ENCODE results near the gene GPATCH2. TPM values are rescaled to one million over a fixed set of nuclear protein-coding genes. Genes with fewer than 3 reads are reported as not detected.

GPATCH2 gene
- total RNA-seq, 2 donors from 2014 or later, result 21.2 to 23.2 TPM

DNA sequence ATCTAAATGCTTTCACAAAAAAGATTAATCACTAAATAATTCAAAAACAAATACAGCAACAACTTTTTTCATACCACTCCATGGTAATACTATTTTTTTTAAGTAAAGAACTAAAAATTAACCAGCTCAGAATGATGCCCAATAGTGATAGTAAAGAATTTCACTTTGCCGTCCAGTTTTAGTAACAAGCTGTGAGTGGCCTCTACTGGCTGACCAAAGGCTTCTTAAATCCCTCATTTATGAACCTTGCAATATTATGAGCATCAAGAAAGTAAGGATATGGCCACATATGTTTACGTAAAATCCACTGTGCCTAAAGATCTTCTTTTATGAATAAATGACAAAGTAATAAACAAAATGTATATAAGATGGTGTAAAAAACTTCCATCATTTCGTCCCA, 108.6 kb downstream of the GPATCH2 start:
- Mint-ChIP-seq H3K27me3 (ENCODE audit: insufficient read depth) (no peaks in the 10 kb centered on the region), H3K27ac (no peak overlapping the region), H3K36me3 (ENCODE audit: low read depth) (peaks cover 17% of the 10 kb centered on the region), H3K4me1 (no peaks in the 10 kb centered on the region), H3K4me3 (no peak overlapping the region), H3K9me3 (peaks cover 17% of the 10 kb centered on the region)
- H3K36me3 ChIP-seq (ENCODE audit: control insufficient read depth, insufficient read depth, low read length), result peaks cover 3% of the 10 kb centered on the region
- H3K27ac ChIP-seq (ENCODE audit: low read depth, low read length), result no peak overlapping the region
- WGBS, 2 experiments (ENCODE audit: insufficient coverage in 1 of 2, insufficient read length in 1 of 2), result 100% methylated on average over 1 to 2 of the region's 3 CpGs
- H3K9ac ChIP-seq (ENCODE audit: extremely low read depth, low read length, poor library complexity, severe bottlenecking), result no peak overlapping the region
- no peak overlapping the region for H3K4me3 ChIP-seq (ENCODE audit: low read length)
- H3K4me1 ChIP-seq (ENCODE audit: control insufficient read depth, insufficient read depth, low read length), result no peaks in the 10 kb centered on the region
- H3K9me3 ChIP-seq (ENCODE audit: control insufficient read depth, low read length), result no peaks in the 10 kb centered on the region
- TF ChIP-seq, protein P1, sequence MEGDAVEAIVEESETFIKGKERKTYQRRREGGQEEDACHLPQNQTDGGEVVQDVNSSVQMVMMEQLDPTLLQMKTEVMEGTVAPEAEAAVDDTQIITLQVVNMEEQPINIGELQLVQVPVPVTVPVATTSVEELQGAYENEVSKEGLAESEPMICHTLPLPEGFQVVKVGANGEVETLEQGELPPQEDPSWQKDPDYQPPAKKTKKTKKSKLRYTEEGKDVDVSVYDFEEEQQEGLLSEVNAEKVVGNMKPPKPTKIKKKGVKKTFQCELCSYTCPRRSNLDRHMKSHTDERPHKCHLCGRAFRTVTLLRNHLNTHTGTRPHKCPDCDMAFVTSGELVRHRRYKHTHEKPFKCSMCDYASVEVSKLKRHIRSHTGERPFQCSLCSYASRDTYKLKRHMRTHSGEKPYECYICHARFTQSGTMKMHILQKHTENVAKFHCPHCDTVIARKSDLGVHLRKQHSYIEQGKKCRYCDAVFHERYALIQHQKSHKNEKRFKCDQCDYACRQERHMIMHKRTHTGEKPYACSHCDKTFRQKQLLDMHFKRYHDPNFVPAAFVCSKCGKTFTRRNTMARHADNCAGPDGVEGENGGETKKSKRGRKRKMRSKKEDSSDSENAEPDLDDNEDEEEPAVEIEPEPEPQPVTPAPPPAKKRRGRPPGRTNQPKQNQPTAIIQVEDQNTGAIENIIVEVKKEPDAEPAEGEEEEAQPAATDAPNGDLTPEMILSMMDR (conservative IDR thresholded peaks at IDR 0.05), result no peak
- H3K27me3 ChIP-seq (ENCODE audit: control insufficient read depth, insufficient read depth, low read length, poor library complexity, severe bottlenecking), result no peaks in the 10 kb centered on the region
- no peak for DNase-seq

DNA sequence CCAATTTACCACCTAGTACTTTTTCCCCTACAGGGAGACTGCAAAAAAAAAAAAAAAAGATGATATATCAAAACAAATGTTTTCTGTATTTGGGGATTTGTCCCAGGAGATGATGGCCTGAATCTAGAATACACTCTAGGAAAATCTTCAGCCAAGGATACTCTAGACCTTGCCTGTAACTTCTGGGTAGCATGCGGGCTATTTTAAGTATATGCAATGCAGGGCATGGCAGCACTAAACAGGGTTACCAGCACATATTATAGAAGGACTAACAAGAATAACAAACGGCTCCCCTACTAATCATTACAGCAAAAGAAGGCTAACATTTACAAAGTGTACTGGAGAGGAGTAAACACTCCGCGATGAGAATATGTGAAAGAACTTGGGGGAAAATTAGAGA, 109.6 kb downstream of the GPATCH2 start:
- H3K4me3 ChIP-seq (ENCODE audit: low read length), result no peak overlapping the region
- no peaks in the 10 kb centered on the region for H3K4me1 ChIP-seq (ENCODE audit: control insufficient read depth, insufficient read depth, low read length)
- H3K4me3 Mint-ChIP-seq, result no peak overlapping the region
- no peaks in the 10 kb centered on the region for H3K27me3 ChIP-seq (ENCODE audit: control insufficient read depth, insufficient read depth, low read length, poor library complexity, severe bottlenecking)
- peaks cover 13% of the 10 kb centered on the region for H3K9me3 Mint-ChIP-seq
- WGBS, 2 experiments (ENCODE audit: insufficient coverage in 1 of 2, insufficient read length in 1 of 2), result 100% methylated on average over 4 of the region's 4 CpGs; no CpG with 5 or more reads in 1 of the 2 experiments
- no peaks in the 10 kb centered on the region for H3K36me3 ChIP-seq (ENCODE audit: control insufficient read depth, insufficient read depth, low read length)
- TF ChIP-seq, protein P1 (conservative IDR thresholded peaks at IDR 0.05), result no peak
- no peak overlapping the region for H3K27ac Mint-ChIP-seq
- H3K9ac ChIP-seq (ENCODE audit: extremely low read depth, low read length, poor library complexity, severe bottlenecking), result no peak overlapping the region
- DNase-seq, result no peak
- H3K27ac ChIP-seq (ENCODE audit: low read depth, low read length), result no peak overlapping the region
- no peaks in the 10 kb centered on the region for H3K27me3 Mint-ChIP-seq (ENCODE audit: insufficient read depth)
- peaks cover 12% of the 10 kb centered on the region for H3K36me3 Mint-ChIP-seq (ENCODE audit: low read depth)
- H3K4me1 Mint-ChIP-seq, result no peaks in the 10 kb centered on the region
- H3K9me3 ChIP-seq (ENCODE audit: control insufficient read depth, low read length), result no peaks in the 10 kb centered on the region

DNA sequence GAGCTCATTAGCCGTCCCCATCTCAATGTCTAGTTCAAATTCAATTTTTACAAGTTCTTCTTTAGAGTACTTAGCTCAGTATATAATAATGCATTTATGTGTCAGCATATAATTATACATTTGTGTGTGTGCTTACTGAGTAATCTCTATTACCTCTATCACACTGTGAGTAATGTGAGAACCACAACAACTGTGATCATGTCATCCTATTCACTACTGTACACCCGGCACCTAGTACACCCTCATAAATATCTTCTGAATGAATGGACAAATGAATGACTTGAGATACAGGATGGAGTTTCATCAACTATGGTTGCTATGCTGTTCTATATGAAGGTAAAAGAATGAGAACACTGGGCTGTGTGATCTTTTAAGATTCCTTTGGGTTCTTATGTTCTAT, 124.0 kb downstream of the GPATCH2 start:
- H3K9me3 Mint-ChIP-seq, result no peaks in the 10 kb centered on the region
- no peaks in the 10 kb centered on the region for H3K4me1 ChIP-seq (ENCODE audit: control insufficient read depth, insufficient read depth, low read length)
- H3K27ac ChIP-seq (ENCODE audit: low read depth, low read length), result no peak overlapping the region
- 95% methylated on average over 2 of the region's 2 CpGs; no CpG with 5 or more reads in 1 of the 2 experiments for WGBS, 2 experiments (ENCODE audit: insufficient coverage in 1 of 2, insufficient read length in 1 of 2)
- TF ChIP-seq, protein P1 (conservative IDR thresholded peaks at IDR 0.05), result no peak
- no peak overlapping the region for H3K4me3 ChIP-seq (ENCODE audit: low read length)
- H3K4me3 Mint-ChIP-seq, result no peak overlapping the region
- no peaks in the 10 kb centered on the region for H3K4me1 Mint-ChIP-seq
- H3K27ac Mint-ChIP-seq, result no peak overlapping the region
- no peak overlapping the region for H3K9ac ChIP-seq (ENCODE audit: extremely low read depth, low read length, poor library complexity, severe bottlenecking)
- H3K36me3 ChIP-seq (ENCODE audit: control insufficient read depth, insufficient read depth, low read length), result no peaks in the 10 kb centered on the region
- peaks cover 8% of the 10 kb centered on the region for H3K36me3 Mint-ChIP-seq (ENCODE audit: low read depth)
- no peaks in the 10 kb centered on the region for H3K27me3 Mint-ChIP-seq (ENCODE audit: insufficient read depth)
- DNase-seq, result no peak
- no peaks in the 10 kb centered on the region for H3K27me3 ChIP-seq (ENCODE audit: control insufficient read depth, insufficient read depth, low read length, poor library complexity, severe bottlenecking)
- no peaks in the 10 kb centered on the region for H3K9me3 ChIP-seq (ENCODE audit: control insufficient read depth, low read length)

All from endodermal cell (in vitro differentiated cells).